GM13977 (cell line): ENCODE results near the gene HOXD1.

Experiments
- DNase-seq: peaks from one replicate; pipeline ENCODE4 v3.0.0; 2012; ENCODE audit warnings: low spot score
- CTCF ChIP-seq: IDR thresholded peaks from 2 replicates; pipeline ENCODE4 v1.5.1; 2012; ENCODE audit warnings: mild to moderate bottlenecking, control low read depth; ENCODE audit not compliant: insufficient read depth; ENCODE audit errors: extremely low read depth, missing control alignments
- in situ Hi-C: fragments of 300-500 bp; cut with MboI; formaldehyde crosslinking; loops from one replicate; pipeline ENCODE4 v1.12.0; 2022; ENCODE audit warnings: low sequenced_read_pairs, low pct_unique_long_range_greater_than_20kb, mixed read lengths, inconsistent platforms; ENCODE audit not compliant: unreplicated experiment

The HOXD1 gene

GRCh38 chr2:176158855-176159662 lies 29.4 kb upstream of the HOXD1 start:
- in situ Hi-C loops, result no loop called here
- no peak for DNase-seq
- TF ChIP-seq CTCF, result no peak

DNA sequence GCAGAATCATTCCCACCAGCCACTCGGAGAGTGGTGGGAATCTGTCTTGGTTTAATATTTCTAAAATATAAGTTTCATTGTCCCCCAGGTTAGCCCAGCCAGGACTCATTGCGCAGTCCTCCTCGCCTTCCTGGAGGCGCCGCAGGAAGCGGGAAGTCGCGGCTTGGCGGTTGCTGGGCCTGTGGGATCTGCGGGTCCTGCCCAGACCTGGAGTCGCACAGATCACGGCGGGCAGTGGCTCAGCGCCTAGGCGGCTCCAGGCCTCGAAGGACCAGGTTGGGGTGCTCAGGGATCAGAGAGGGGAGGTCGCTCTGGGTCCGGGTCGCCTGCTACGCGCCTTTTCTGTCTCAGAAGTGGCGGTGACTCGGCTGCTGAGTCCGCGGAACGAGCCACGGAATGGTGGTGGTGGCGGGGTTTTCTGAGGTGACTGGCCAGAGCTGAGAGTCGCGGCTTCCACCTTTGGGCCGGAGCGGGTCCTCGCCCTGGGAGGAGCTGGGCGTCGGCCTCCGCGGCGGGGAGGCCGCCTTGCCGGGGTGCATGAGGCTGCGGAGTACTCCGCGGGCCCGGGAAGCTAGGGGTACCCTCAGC lies 28.7 kb upstream of the HOXD1 start:
- in situ Hi-C loops, result no loop called here
- no peak for DNase-seq
- no peak for TF ChIP-seq CTCF

DNA sequence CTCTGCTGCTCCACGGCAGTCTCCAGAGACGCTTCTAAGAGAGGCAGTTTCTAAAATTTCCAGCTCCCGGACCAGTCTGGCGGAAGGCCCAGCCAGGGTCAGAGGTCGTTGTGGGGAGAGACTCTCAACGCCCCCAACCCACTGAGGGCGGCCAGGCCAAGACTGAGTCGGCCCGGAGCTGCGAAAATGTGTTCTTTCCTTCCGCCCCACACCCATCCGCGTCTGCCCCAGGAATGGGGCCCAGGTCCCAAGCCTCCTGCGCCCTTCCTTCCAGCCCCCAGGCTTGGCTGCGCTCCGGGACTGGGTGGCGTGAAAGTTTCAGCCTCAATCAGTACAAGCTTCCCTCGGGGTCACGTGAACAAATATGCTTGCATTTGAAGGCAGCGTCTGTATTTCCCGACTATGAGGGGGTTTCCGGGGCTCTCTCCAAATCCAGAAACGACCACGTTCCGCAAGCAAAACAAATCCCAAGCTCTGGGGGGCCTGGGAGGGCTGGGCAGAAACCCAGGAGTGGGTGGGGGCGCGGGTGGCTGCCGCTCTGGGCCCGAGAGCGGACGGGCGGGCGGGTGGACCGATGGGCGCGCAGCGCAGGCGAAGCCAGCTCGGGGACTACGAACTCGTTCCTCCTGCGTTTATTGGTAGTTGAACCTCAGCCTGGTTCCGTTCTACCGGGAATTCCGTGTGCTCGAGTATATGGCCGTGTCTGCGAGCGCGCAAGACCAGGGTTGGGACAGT lies 28.1 kb upstream of the HOXD1 start:
- DNase-seq, result no peak
- TF ChIP-seq CTCF, result no peak

GRCh38 chr2:176160986-176161824 lies 27.3 kb upstream of the HOXD1 start:
- TF ChIP-seq CTCF, result no peak
- in situ Hi-C loops, result no loop called here
- DNase-seq, result no peak

More for the DNA sequence above, 28.1 kb upstream of the HOXD1 start:
- in situ Hi-C loops, result no loop called here

DNA sequence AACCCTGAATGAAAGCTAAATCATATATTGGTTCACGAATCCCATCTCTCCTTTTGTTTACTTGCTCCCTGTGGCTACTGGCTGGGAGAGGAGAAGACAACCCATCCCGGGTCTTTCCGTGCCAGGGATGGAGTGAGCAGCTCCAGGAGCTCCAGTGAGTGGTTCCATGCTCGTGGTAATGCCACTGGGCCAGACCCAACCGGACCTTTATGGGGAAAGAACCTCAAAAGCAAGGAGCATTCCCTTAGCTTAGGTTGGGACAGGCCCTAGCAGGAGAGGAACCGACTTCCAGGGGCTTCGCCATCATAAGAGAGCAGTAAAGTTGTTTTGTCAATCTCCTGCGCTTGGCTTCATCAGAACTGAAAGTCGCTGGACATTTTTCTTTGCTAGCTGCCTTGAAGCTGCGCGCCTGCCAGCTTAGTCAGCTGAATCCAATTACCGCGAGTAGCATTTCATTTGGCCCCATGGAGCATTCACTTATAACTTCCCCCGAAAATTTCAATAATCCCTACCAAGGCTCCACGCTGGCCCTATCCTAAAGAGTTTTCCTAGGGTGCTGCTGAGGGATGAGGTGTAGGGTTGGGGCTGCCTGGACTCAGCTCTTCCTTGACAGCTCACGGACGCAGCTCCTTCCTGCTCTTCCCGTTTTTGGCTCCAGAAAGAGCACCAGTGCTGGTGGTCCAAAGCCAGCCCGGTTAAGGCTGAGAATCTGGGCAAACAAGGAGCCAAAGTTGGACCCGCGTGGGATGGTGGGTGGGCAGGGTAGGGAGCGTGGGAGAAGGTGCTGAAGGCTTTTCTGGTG lies 26.4 kb upstream of the HOXD1 start:
- no peak for DNase-seq
- TF ChIP-seq CTCF, result no peak
- in situ Hi-C loops, result no loop called here
